AG04449 (cell line): ENCODE measurements around the gene ARID1B.

Experiments
- CTCF ChIA-PET: fragments of 350-600 bp; formaldehyde crosslinking; extraction: SDS; loops from one replicate; lab custom pipeline; 2021; ENCODE audit warnings: antibody characterized with exemption; lab: Yijun Ruan, JAX
- POLR2A ChIA-PET: fragments of 400-600, 350-600 bp; formaldehyde crosslinking; extraction: SDS; loops from one replicate; lab custom pipeline; 2020; ENCODE audit warnings: antibody characterized with exemption, inconsistent platforms; lab: Yijun Ruan, JAX
- DNase-seq: peaks from one replicate; pipeline ENCODE4 v3.0.0-alpha.2; 2010; ENCODE audit warnings: low read depth, low spot score
- H3K4me3 ChIP-seq: 2 replicates; pipeline ENCODE4 v1.5.1; 2011; ENCODE audit warnings: low read depth, mild to moderate bottlenecking, control low read depth, low read length
- TF ChIP-seq, protein P1 (sequence below): IDR thresholded peaks from one replicate; pipeline ENCODE4 v1.5.1; 2011; ENCODE audit warnings: mild to moderate bottlenecking, moderate library complexity, low read length, control low read depth, inconsistent platforms; ENCODE audit not compliant: insufficient read depth; ENCODE audit errors: missing control alignments

ARID1B gene

DNA sequence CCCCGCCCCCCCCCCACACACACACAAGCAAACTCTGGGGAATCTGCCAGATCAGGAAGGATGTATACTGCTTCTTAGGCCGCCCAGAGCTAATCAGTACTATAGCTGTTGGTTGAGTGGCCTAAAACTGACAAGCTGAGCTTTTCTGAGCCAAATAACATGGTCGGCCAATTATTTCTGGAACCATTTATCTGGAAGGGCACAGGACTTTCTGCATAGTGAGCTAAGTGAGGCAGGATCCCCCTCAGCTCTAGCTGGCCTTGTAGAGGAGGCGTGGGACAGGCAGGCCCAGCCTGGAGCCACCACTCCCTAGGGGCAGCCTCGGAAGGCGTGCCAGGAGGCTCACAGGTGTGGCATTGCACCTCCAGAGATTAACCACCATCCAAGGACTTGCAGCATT lies 346.1 kb downstream of the ARID1B start:
- CTCF ChIA-PET = interaction anchor here (0.9 to 1.3 kb wide), 2 partner anchors 23 to 78 kb away, joined by 3 read pairs; no protein-coding TSS in a partner anchor
- no peak overlapping the region for H3K4me3 ChIP-seq
- no peak for DNase-seq
- TF ChIP-seq, protein P1, sequence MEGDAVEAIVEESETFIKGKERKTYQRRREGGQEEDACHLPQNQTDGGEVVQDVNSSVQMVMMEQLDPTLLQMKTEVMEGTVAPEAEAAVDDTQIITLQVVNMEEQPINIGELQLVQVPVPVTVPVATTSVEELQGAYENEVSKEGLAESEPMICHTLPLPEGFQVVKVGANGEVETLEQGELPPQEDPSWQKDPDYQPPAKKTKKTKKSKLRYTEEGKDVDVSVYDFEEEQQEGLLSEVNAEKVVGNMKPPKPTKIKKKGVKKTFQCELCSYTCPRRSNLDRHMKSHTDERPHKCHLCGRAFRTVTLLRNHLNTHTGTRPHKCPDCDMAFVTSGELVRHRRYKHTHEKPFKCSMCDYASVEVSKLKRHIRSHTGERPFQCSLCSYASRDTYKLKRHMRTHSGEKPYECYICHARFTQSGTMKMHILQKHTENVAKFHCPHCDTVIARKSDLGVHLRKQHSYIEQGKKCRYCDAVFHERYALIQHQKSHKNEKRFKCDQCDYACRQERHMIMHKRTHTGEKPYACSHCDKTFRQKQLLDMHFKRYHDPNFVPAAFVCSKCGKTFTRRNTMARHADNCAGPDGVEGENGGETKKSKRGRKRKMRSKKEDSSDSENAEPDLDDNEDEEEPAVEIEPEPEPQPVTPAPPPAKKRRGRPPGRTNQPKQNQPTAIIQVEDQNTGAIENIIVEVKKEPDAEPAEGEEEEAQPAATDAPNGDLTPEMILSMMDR = no peak
- POLR2A ChIA-PET = no interaction called here

DNA sequence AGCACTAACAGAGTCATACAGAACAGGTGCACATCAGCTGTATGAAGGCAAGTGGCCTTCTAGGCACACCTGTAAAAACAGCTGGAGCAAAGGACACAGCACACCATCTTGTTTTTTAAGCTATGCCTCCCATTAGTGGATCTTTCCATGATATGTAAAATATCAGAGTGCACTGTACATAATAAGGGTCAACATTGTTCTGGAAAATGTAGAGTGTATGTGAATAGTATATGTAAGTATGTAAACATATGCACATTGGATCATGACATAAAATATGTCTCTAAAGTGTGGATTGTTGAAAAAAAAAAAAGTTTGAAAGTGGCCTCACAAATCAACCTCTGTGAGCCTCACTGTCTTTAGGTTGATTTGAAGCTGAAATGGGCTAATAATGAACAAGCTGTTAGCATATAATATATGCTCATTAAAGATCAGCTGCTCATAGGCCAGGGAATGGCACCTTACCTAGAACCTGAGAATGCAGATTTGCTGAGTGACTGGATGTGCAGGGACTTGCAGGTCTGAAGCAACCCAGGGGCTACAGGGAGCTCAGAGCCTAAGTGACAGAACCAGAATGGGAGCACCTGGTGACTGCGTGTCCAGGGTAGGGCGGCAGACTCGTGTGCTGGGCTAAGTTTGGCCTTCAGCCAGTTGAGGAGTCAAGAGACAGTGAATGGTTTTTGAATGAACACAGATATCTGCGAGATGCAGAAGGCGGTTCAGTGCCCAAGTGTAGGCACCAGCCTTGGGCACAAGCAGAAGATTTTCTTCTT lies 347.5 kb downstream of the ARID1B start:
- ChIA-PET POLR2A (no interaction called here), CTCF (no interaction called here)
- TF ChIP-seq, protein P1 = no peak
- H3K4me3 ChIP-seq = no peak overlapping the region
- DNase-seq = no peak

DNA sequence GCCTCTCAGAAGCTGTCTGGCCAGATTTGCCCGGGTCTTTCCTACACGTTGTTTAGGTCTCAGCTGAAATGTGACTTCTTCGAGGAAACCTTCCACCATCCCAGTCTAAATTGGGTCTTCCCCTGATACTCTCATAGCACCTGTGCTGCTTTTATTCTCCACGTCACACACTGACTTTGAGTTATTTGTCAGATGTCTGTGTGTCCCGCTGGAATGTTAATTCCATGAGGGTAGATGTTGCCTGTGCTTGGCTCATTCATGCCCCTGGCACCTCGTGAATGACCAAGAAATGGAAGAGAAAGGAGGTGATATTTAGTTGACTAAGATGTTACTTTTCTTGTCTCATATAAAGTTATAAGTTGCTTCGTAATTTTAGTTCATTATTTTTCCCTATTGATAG lies 348.4 kb downstream of the ARID1B start:
- no peak overlapping the region for H3K4me3 ChIP-seq
- DNase-seq = no peak
- POLR2A ChIA-PET = no interaction called here
- CTCF ChIA-PET = no interaction called here
- TF ChIP-seq, protein P1 = no peak

DNA sequence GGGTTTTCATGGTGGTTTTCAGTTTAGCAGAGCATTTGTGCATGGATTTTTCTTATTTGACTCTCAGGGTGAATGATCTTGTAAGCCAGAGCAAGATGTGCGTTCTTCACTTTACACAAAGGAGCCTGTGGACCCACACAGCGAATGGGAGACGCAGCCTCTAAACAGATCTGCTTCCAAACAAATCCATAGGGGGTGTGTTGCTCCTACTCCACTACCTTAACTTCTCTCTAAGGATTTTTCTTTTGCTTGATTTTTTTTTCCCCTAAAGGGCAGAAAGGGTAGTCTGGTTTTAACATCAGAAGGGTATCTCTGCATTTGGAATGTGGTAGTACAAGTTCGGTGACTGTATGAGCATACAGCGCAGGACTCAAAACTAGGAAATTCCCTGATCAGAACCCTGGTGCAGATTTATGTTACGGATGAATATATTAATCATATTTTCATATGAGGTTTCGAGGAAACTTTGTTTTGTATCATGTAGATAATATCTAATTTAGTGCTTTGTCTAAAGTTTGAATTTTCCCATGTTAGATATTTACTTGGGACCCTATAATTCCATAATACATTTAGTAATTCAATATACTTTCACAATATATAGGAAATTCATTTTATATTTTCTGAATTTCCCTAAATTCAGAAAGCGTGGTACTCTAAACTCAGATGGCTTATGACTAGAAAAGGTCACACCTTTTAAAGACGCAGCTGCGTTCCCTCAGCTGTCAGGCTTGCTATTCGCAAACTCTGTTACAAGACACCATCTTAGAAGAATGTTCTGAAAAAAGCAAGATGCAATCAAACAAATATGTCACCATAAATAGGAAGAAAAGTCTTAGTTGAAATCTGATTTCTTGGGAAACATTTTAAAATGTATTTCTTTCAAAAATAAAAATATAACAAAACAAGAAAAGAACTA lies 349.3 kb downstream of the ARID1B start:
- ChIA-PET CTCF (no interaction called here), POLR2A (no interaction called here)
- DNase-seq = no peak
- no peak overlapping the region for H3K4me3 ChIP-seq
- TF ChIP-seq, protein P1 = no peak

DNA sequence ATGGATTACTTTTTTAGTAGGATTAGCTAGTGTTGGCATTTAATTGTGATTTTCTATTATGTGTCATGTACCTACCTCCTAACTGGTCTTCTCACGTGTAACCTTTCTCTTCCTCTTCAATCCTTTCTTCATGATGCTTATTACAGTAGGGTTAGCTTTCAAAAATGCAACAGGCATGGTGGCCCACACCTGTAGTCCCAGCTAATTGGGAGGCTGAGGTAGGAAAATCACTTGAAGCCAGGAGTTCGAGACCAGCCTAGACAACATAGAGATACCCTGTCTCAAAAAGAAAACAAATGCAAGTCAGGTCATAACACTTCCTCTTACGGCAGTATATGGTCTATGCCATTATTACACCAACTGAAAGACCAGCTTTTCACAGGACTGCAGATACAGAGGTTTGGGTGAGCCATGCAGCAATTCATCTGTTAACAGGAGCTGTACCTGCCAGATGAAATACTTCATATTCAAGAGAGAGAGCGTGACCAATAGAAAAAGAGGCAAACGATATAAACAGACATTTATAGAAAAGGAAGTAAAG lies 351.1 kb downstream of the ARID1B start:
- TF ChIP-seq, protein P1 = no peak
- ChIA-PET CTCF (interaction anchor here (1.3 kb wide), 1 partner anchor 11 kb away, joined by 4 read pairs; no protein-coding TSS in a partner anchor), POLR2A (no interaction called here)
- H3K4me3 ChIP-seq = no peak overlapping the region
- no peak for DNase-seq

DNA sequence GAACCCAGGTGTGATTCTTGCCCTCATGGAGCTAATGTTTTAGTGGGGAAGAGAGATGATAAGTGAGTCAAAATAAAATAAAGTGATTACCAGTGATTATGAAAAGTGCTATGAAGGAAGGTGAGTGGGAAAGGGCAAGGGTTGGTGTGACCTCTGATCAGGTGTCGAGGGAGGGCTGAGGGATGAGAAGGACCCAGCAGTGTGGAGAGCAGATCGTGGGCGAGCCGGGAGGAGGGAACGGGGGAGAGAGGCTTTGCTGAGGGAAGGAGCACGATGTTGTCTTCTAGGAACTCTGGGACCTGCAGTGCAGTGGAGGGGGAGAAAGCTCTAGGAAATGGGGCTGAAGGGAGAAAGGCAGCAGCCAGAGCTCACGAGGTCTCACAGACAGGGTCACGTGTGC lies 354.1 kb downstream of the ARID1B start:
- DNase-seq = no peak
- ChIA-PET CTCF (interaction anchor here (1.1 to 1.3 kb wide), 2 partner anchors 9 to 85 kb away, joined by 3 read pairs; no protein-coding TSS in a partner anchor), POLR2A (no interaction called here)
- H3K4me3 ChIP-seq = no peak overlapping the region
- TF ChIP-seq, protein P1 = no peak
